HUES64 (cell line): Measurements from ENCODE around the gene GSTA1.
"Not testable (repeated sequence)": the region's sequence is repeated elsewhere in the genome, so short reads cannot be mapped to it uniquely, and the experiment has no call there.

Source experiments
- H3K27ac ChIP-seq: 2 replicates; pipeline ENCODE4 v1.7.0; 2013; ENCODE audit warnings: low read depth, low read length, inconsistent platforms
- H3K27me3 ChIP-seq: 2 replicates; pipeline ENCODE4 v1.6.1; 2013; ENCODE audit warnings: mild to moderate bottlenecking, low read length; ENCODE audit not compliant: insufficient read depth
- H3K36me3 ChIP-seq: 2 replicates; pipeline ENCODE4 v1.6.1; 2013; ENCODE audit warnings: mild to moderate bottlenecking, low read length; ENCODE audit not compliant: insufficient read depth
- H3K4me1 ChIP-seq: 2 replicates; pipeline ENCODE4 v1.6.1; 2013; ENCODE audit warnings: mild to moderate bottlenecking, low read length, moderate library complexity; ENCODE audit not compliant: insufficient read depth
- H3K4me3 ChIP-seq: 2 replicates; pipeline ENCODE4 v1.5.1; 2013; ENCODE audit warnings: mild to moderate bottlenecking, low read length, moderate library complexity
- H3K9ac ChIP-seq: 2 replicates; pipeline ENCODE4 v1.6.1; 2013; ENCODE audit warnings: mild to moderate bottlenecking, low read depth, low read length
- H3K9me3 ChIP-seq: 2 replicates; pipeline ENCODE4 v1.6.1; 2013; ENCODE audit warnings: low read depth, low read length; ENCODE audit not compliant: insufficient read depth
- WGBS: fragments of 150-250, 120-280 bp; methylation state at CpG from one replicate; pipeline ENCODE4 v1.1.7; 2013; ENCODE audit warnings: missing lambda C conversion rate; 5-methylcytosine and 5-hydroxymethylcytosine counted together

Gene GSTA1

GRCh38 chr6:52749556-52750152 is 54.0 kb downstream of the GSTA1 start:
- WGBS: 100% methylated on average over 2 of the region's 2 CpGs
- H3K9ac ChIP-seq: no peak overlapping the region
- no peaks in the 10 kb centered on the region for H3K9me3 ChIP-seq
- no peaks in the 10 kb centered on the region for H3K27me3 ChIP-seq
- H3K27ac ChIP-seq: no peak overlapping the region
- H3K4me1 ChIP-seq: peaks cover 6% of the 10 kb centered on the region
- H3K36me3 ChIP-seq: no peaks in the 10 kb centered on the region
- H3K4me3 ChIP-seq: no peak overlapping the region

- not testable (repeated sequence) for H3K27ac ChIP-seq
- WGBS: 89% methylated on average over 3 of the region's 3 CpGs
These were observed 56.3 kb downstream of the GSTA1 start for GRCh38 chr6:52747301-52747700.

GRCh38 chr6:52746213-52746612 is 57.4 kb downstream of the GSTA1 start:
- peaks cover 6% of the 10 kb centered on the region for H3K4me1 ChIP-seq
- no peaks in the 10 kb centered on the region for H3K27me3 ChIP-seq
- no peak overlapping the region for H3K4me3 ChIP-seq
- no peaks in the 10 kb centered on the region for H3K9me3 ChIP-seq
- H3K9ac ChIP-seq: no peak overlapping the region
- H3K36me3 ChIP-seq: no peaks in the 10 kb centered on the region
- WGBS: 84% methylated on average over 4 of the region's 4 CpGs
- H3K27ac ChIP-seq: no peak overlapping the region

More at GRCh38 chr6:52747301-52747700, 56.3 kb downstream of the GSTA1 start:
- H3K9me3 ChIP-seq, H3K9ac ChIP-seq, H3K4me1 ChIP-seq, H3K27me3 ChIP-seq, H3K4me3 ChIP-seq, H3K36me3 ChIP-seq: not testable (repeated sequence)

- Histone ChIP-seq H3K9ac (no peak overlapping the region), H3K27me3 (no peaks in the 10 kb centered on the region), H3K9me3 (no peaks in the 10 kb centered on the region), H3K27ac (no peak overlapping the region), H3K36me3 (no peaks in the 10 kb centered on the region), H3K4me1 (peaks cover 6% of the 10 kb centered on the region), H3K4me3 (no peak overlapping the region)
- WGBS: 100% methylated on average over 1 of the region's 1 CpG
These were observed 57.8 kb downstream of the GSTA1 start for GRCh38 chr6:52745764-52746201.

- no peaks in the 10 kb centered on the region for H3K4me1 ChIP-seq
- H3K27ac ChIP-seq: no peak overlapping the region
- H3K9me3 ChIP-seq: no peaks in the 10 kb centered on the region; the same call in 1 of the 2 replicates
- H3K36me3 ChIP-seq: no peaks in the 10 kb centered on the region
- 90% methylated on average over 1 of the region's 1 CpG for WGBS
- no peak overlapping the region for H3K4me3 ChIP-seq
- H3K27me3 ChIP-seq: no peaks in the 10 kb centered on the region
- H3K9ac ChIP-seq: no peak overlapping the region
These were observed 61.7 kb downstream of the GSTA1 start for GRCh38 chr6:52741872-52742271.
